GM12878 (cell line): ENCODE data around the gene GADL1. TPM values are rescaled to one million over a fixed set of nuclear protein-coding genes. Genes with fewer than 3 reads are reported as not detected.

Experiments
- ATAC-seq: fragments of 200-7000 bp; cut with Tn5 transposase; 3 replicates; pipeline ENCODE4 v1.9.1; 2020; ENCODE audit warnings: mild to moderate bottlenecking, moderate library complexity
- BruUV-seq: library from RNA; stranded (reverse); fragments of 400-500 nt; replicated peaks from 2 replicates; lab custom pipeline; 2021; lab: Mats Ljungman, UMichigan
- CTCF ChIA-PET: fragments of 300-600 bp; sonication (Branson Sonifier 250); formaldehyde crosslinking; extraction: SDS; loops from one replicate; lab custom pipeline; 2021; ENCODE audit warnings: inconsistent platforms; lab: Yijun Ruan, JAX
- POLR2A ChIA-PET: fragments of 350-600 bp; formaldehyde crosslinking; extraction: SDS; loops from one replicate; lab custom pipeline; 2021; ENCODE audit warnings: inconsistent platforms; lab: Charles Lee
- RAD21 ChIA-PET: fragments of 300-600 bp; sonication (Branson Sonifier 250); formaldehyde crosslinking; loops from one replicate; lab custom pipeline; 2023; ENCODE audit warnings: antibody characterized with exemption; ENCODE audit not compliant: unreplicated experiment; lab: Charles Lee
- SMC1A ChIA-PET: fragments of 300-600 bp; sonication (Branson Sonifier 250); formaldehyde crosslinking; loops from one replicate; lab custom pipeline; 2023; ENCODE audit not compliant: unreplicated experiment, uncharacterized antibody; lab: Charles Lee
- DNase-seq: peaks from one replicate; pipeline ENCODE4 v3.0.0-alpha.2; 2011; ENCODE audit warnings: low read depth, low spot score
- FAIRE-seq: peaks from 3 replicates; lab custom pipeline; 2011; peaks lifted over from hg19 to GRCh38; lab: Jason Lieb, UNC
- H2AFZ ChIP-seq: 2 replicates; pipeline ENCODE4 v1.6.0; 2011; ENCODE audit warnings: low read depth, low read length, control low read depth; ENCODE audit not compliant: control insufficient read depth
- H3K27ac ChIP-seq: 2 replicates; pipeline ENCODE4 v1.5.1; 2011; ENCODE audit warnings: control low read depth; ENCODE audit not compliant: control insufficient read depth, insufficient read depth
- H3K27me3 ChIP-seq, 2 experiments: replicated peaks in 1 of 2; 2 replicates each; pipeline versions ENCODE4 v1.6.0 to v1.6.1; 2011; ENCODE audit warnings: low read length in 1 of 2; ENCODE audit not compliant: control insufficient read depth in 2 of 2, insufficient read depth in 2 of 2
- H3K36me3 ChIP-seq, 2 experiments: 2 replicates each; pipeline ENCODE4 v1.5.1; 2011; ENCODE audit warnings: low read length in 1 of 2; ENCODE audit not compliant: control insufficient read depth in 2 of 2, insufficient read depth in 2 of 2
- H3K4me1 ChIP-seq: 2 replicates; pipeline ENCODE4 v1.6.1; 2011; ENCODE audit warnings: mild to moderate bottlenecking, low read length, moderate library complexity, mixed read lengths; ENCODE audit not compliant: control insufficient read depth, insufficient read depth
- H3K4me2 ChIP-seq: 2 replicates; pipeline ENCODE4 v1.6.0; 2011; ENCODE audit warnings: control low read depth; ENCODE audit not compliant: control insufficient read depth, insufficient read depth
- H3K4me3 ChIP-seq: fragments of 200-600 bp; sonication (generic); 2 replicates; pipeline ENCODE4 v1.5.1; 2016
- H3K79me2 ChIP-seq: 2 replicates; pipeline ENCODE4 v1.6.0; 2011; ENCODE audit warnings: low read length; ENCODE audit not compliant: control insufficient read depth, insufficient read depth
- H3K9ac ChIP-seq: 2 replicates; pipeline ENCODE4 v1.8.0; 2011; ENCODE audit warnings: low read length, control low read depth, mixed read lengths; ENCODE audit not compliant: control insufficient read depth, insufficient read depth
- H3K9me3 ChIP-seq: replicated peaks from 3 replicates; pipeline ENCODE4 v1.5.1; 2011; ENCODE audit warnings: mild to moderate bottlenecking, low read length; ENCODE audit not compliant: control insufficient read depth, insufficient read depth
- H4K20me1 ChIP-seq: 2 replicates; pipeline ENCODE4 v1.6.0; 2011; ENCODE audit not compliant: control insufficient read depth, insufficient read depth
- IKZF2 ChIP-seq, 2 experiments: fragments of 450-650 bp; IDR thresholded peaks; 2 replicates each; pipeline ENCODE4 v1.6.1; 2017; ENCODE audit warnings: mild to moderate bottlenecking in 2 of 2, moderate library complexity in 2 of 2
- MYB ChIP-seq: fragments of 150-350 bp; IDR thresholded peaks from 2 replicates; pipeline ENCODE4 v1.6.1; 2014; ENCODE audit warnings: mild to moderate bottlenecking, low read depth, low read length, borderline replicate concordance
- NFIC ChIP-seq: IDR thresholded peaks from 2 replicates; pipeline ENCODE4 v1.6.1; 2012; ENCODE audit warnings: low read depth, mild to moderate bottlenecking, inconsistent platforms, low read length, moderate library complexity
- RAD21 ChIP-seq: IDR thresholded peaks from 2 replicates; pipeline ENCODE4 v1.6.1; 2011; ENCODE audit warnings: mild to moderate bottlenecking, low read depth, low read length, moderate library complexity; ENCODE audit not compliant: insufficient read depth
- SIX5 ChIP-seq: IDR thresholded peaks from 2 replicates; pipeline ENCODE4 v1.6.1; 2011; ENCODE audit warnings: mild to moderate bottlenecking, low read depth, low read length, moderate library complexity; ENCODE audit not compliant: severe bottlenecking
- SREBF1 ChIP-seq: IDR thresholded peaks from 2 replicates; pipeline ENCODE4 v1.6.1; 2012; ENCODE audit warnings: mild to moderate bottlenecking, low read length
- TARDBP ChIP-seq: IDR thresholded peaks from 2 replicates; pipeline ENCODE4 v1.6.1; 2016; ENCODE audit warnings: borderline replicate concordance
- WGBS: methylation state at CpG from one replicate; pipeline ENCODE4 v1.1.6; 2016; ENCODE audit warnings: low lambda C conversion rate; ENCODE audit not compliant: insufficient replicate concordance, insufficient coverage; ENCODE audit errors: missing lambda C conversion rate; 5-methylcytosine and 5-hydroxymethylcytosine counted together
- in situ Hi-C: fragments of 300-500 bp; cut with MboI; formaldehyde crosslinking; loops from 9 replicates; pipeline ENCODE4 v1.14.3; 2018; ENCODE audit warnings: mixed read lengths
- intact Hi-C: fragments of 100-400 bp; cut with micrococcal nuclease; formaldehyde crosslinking; loops from one replicate; pipeline ENCODE4 v1.14.2; 2022; ENCODE audit not compliant: unreplicated experiment
- polyA plus RNA-seq, 11 experiments: library from polyadenylated mRNA; depleted of rRNA in 4 of 11; unstranded in 6 of 11; stranded (reverse) in 5 of 11; fragments of >200 nt; fragmentation: Nextera tagmentation in 4 of 11; fragmentation: Illumina TruSeq in 1 of 11; extraction: Ambion mirVana in 4 of 11; extraction: Trizol in 1 of 11; gene quantifications; 1 replicate in 1 of 11; 2 replicates in 10 of 11; pipeline versions ENCODE4 v1.2.1 to v1.2.3, GENCODE V29; 2011 to 2016; ENCODE audit warnings: inconsistent platforms in 2 of 11, missing spikeins in 2 of 11, low read depth in 1 of 11
- total RNA-seq, 4 experiments: library from RNA; depleted of rRNA in 3 of 4; stranded (reverse); fragments of >200 nt in 3 of 4; fragmentation: Illumina TruSeq in 1 of 4; extraction: Trizol in 1 of 4; gene quantifications; 2 replicates each; pipeline versions ENCODE4 v1.2.1 to v1.2.3, GENCODE V29; 2013 to 2021
- TF ChIP-seq, protein P1 (sequence below): IDR thresholded peaks from 2 replicates; pipeline ENCODE4 v1.6.1; 2012; ENCODE audit warnings: improper control_type of control experiment, low read depth, low read length; ENCODE audit not compliant: insufficient replicate concordance

Gene GADL1
- total and polyA plus RNA-seq, 10 of the 15 experiments (the other 5 are each of a cell fraction or from before 2014, with no cell fraction given) = 0.04 TPM; not detected in 9

DNA sequence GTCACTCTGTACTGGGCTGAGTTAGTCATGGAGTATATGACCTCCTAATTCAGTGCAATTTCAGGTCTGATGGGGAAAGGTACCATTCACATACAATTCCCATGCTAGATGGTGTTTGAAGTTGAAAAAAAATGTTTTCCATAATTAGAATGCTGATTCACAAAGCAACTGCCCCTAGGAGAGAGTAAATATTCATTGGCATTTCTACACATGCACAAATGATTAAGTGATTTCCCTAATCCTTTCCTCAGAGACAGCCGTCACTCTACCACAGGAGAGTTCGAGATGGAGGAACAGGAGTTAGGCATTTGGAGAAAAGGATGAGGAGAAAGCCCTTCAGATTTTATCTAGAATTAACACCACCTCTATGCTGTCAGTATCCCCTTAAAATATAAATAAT, 32.5 kb downstream of the GADL1 start:
- FAIRE-seq (no peak), ATAC-seq (no peak), DNase-seq (no peak)
- ChIA-PET RAD21 (no interaction called here), SMC1A (no interaction called here), POLR2A (interaction anchor here (0.5 kb wide), 1 partner anchor 1069 kb away, joined by 5 read pairs; no protein-coding TSS in a partner anchor), CTCF (no interaction called here)
- in situ Hi-C loops = no loop called here
- no peak overlapping the region for H3K4me3 ChIP-seq
- TF ChIP-seq NFIC = no peak
- no peak for TF ChIP-seq RAD21
- no TSS peak for BruUV-seq
- 11% methylated on average over 2 of the region's 2 CpGs for WGBS
- no peaks in the 10 kb centered on the region for H3K4me1 ChIP-seq
- H3K36me3 ChIP-seq = no peaks in the 10 kb centered on the region
- no peaks in the 10 kb centered on the region for H3K27me3 ChIP-seq
- no peak overlapping the region for H2AFZ ChIP-seq
- H3K27ac ChIP-seq = no peak overlapping the region
- no peaks in the 10 kb centered on the region for H4K20me1 ChIP-seq
- H3K4me2 ChIP-seq = no peak overlapping the region
- intact Hi-C loops = no loop called here
- H3K79me2 ChIP-seq = no peaks in the 10 kb centered on the region
- H3K9me3 ChIP-seq = no peaks in the 10 kb centered on the region
- no peak overlapping the region for H3K9ac ChIP-seq

DNA sequence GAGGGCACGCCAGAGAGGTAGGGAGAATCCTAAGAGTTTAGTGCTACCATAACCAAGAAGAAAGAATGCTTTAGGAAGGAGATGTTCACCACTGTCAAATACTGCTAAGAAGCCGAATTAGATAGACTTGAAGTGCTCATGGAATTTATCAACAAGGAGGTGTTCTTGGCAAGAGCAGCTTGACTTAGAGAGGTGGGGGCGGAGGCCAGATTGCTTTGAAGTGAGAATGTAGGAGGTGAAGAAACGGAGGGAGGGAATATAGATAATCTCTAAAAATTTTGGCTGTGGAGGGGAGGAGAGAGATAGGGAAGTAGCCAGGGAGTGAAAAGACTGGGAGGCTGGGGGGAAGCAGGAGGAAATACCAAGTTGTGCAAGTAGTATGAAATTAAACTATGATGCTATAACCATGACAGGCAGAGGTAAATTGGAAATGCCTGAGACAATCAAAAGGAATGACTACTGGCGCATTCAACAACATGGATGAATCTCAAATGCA, 35.5 kb downstream of the GADL1 start:
- RAD21 ChIA-PET = no interaction called here
- no TSS peak for BruUV-seq
- no peaks in the 10 kb centered on the region for H4K20me1 ChIP-seq
- in situ Hi-C loops (no loop called here), intact Hi-C loops (no loop called here)
- ATAC-seq = no peak
- no peaks in the 10 kb centered on the region for H3K9me3 ChIP-seq
- no peak overlapping the region for H2AFZ ChIP-seq
- no peak overlapping the region for H3K27ac ChIP-seq
- no peaks in the 10 kb centered on the region for H3K79me2 ChIP-seq
- no peaks in the 10 kb centered on the region for H3K27me3 ChIP-seq
- no peak overlapping the region for H3K4me3 ChIP-seq
- CTCF ChIA-PET = no interaction called here
- H3K36me3 ChIP-seq = no peaks in the 10 kb centered on the region
- DNase-seq = no peak
- POLR2A ChIA-PET = interaction anchor here (0.6 kb wide), 1 partner anchor 85 kb away, joined by 5 read pairs; no protein-coding TSS in a partner anchor
- H3K4me2 ChIP-seq = no peak overlapping the region
- no peak for FAIRE-seq
- WGBS = 8% methylated on average over 5 of the region's 5 CpGs
- no peaks in the 10 kb centered on the region for H3K4me1 ChIP-seq
- H3K9ac ChIP-seq = no peak overlapping the region
- SMC1A ChIA-PET = interaction anchor here (0.7 kb wide), 1 partner anchor 10 kb away, joined by 3 read pairs; no protein-coding TSS in a partner anchor
- no peak for TF ChIP-seq SIX5
- TF ChIP-seq TARDBP = no peak
- TF ChIP-seq IKZF2 (IDR thresholded peaks at IDR 0.05) = no peak
- no peak for TF ChIP-seq SREBF1
- no peak for TF ChIP-seq NFIC
- TF ChIP-seq, protein P1, sequence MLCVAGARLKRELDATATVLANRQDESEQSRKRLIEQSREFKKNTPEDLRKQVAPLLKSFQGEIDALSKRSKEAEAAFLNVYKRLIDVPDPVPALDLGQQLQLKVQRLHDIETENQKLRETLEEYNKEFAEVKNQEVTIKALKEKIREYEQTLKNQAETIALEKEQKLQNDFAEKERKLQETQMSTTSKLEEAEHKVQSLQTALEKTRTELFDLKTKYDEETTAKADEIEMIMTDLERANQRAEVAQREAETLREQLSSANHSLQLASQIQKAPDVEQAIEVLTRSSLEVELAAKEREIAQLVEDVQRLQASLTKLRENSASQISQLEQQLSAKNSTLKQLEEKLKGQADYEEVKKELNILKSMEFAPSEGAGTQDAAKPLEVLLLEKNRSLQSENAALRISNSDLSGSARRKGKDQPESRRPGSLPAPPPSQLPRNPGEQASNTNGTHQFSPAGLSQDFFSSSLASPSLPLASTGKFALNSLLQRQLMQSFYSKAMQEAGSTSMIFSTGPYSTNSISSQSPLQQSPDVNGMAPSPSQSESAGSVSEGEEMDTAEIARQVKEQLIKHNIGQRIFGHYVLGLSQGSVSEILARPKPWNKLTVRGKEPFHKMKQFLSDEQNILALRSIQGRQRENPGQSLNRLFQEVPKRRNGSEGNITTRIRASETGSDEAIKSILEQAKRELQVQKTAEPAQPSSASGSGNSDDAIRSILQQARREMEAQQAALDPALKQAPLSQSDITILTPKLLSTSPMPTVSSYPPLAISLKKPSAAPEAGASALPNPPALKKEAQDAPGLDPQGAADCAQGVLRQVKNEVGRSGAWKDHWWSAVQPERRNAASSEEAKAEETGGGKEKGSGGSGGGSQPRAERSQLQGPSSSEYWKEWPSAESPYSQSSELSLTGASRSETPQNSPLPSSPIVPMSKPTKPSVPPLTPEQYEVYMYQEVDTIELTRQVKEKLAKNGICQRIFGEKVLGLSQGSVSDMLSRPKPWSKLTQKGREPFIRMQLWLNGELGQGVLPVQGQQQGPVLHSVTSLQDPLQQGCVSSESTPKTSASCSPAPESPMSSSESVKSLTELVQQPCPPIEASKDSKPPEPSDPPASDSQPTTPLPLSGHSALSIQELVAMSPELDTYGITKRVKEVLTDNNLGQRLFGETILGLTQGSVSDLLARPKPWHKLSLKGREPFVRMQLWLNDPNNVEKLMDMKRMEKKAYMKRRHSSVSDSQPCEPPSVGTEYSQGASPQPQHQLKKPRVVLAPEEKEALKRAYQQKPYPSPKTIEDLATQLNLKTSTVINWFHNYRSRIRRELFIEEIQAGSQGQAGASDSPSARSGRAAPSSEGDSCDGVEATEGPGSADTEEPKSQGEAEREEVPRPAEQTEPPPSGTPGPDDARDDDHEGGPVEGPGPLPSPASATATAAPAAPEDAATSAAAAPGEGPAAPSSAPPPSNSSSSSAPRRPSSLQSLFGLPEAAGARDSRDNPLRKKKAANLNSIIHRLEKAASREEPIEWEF = no peak
- TF ChIP-seq MYB = no peak
